HG02938 (cell line): ENCODE data around the gene SELE.

Experiments
- ATAC-seq: cut with Tn5 transposase; IDR thresholded peaks from one replicate; pipeline ENCODE4 v1.9.1; 2021; ENCODE audit warnings: mild to moderate bottlenecking, moderate library complexity; ENCODE audit not compliant: unreplicated experiment

The SELE gene

DNA sequence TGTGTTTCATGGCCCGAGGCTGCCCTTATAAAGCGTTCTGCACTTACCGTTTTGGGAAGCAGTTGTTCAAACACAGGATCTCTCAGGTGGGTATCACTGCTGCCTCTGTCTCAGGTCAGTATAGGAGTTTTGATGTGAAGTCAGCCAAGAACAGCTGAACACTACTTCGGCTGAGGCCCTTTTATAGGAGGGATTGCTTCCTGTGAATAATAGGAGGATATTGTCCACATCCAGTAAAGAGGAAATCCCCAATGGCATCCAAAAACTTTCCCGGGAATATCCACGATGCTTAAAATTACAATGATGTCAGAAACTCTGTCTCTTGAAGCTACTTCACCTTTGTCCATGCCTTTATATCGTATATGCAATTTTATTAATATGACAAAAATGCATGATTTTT lies at the start of gene SELE:
SELE (minus strand) TSS at position 156 of the 400 bp plus-strand sequence. CDS start 467 bp downstream, outside the sequence.
- ATAC-seq = no peak

- ATAC-seq = no peak
Measured at GRCh38 chr1:169782596-169782995, 48.7 kb upstream of the SELE start.

- no peak for ATAC-seq
Measured at GRCh38 chr1:169779970-169780369, 46.1 kb upstream of the SELE start.

- no peak for ATAC-seq
Measured at GRCh38 chr1:169779150-169779549, 45.3 kb upstream of the SELE start.

- ATAC-seq = no peak
Measured at GRCh38 chr1:169776440-169776839, 42.6 kb upstream of the SELE start.

DNA sequence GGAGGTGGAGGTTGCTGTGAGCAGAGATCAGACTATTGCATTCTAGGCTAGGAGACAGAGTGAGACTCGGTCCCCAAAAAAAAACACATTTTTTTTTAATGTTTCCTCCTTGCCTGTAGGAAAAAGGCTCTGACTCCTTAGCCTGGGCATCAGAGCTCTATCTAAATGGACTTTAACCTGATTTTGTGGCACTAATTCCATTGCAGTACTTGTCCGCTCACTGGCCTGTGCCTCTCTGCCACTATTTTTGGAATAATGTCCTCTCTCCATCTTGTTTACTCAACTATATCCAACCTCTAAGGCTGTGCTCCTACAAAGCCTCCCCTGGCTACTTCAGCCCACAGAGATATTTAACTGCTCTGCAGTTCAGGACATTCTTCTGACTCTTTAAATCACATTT lies 34.3 kb upstream of the SELE start:
- ATAC-seq = no peak

- ATAC-seq = no peak
Measured at GRCh38 chr1:169765580-169766331, 31.9 kb upstream of the SELE start.

GRCh38 chr1:169764919-169765318 lies 31.0 kb upstream of the SELE start:
- no peak for ATAC-seq

GRCh38 chr1:169762699-169763098 lies 28.8 kb upstream of the SELE start:
- ATAC-seq = no peak

- no peak for ATAC-seq
Measured at GRCh38 chr1:169759038-169759437, 25.2 kb upstream of the SELE start.

DNA sequence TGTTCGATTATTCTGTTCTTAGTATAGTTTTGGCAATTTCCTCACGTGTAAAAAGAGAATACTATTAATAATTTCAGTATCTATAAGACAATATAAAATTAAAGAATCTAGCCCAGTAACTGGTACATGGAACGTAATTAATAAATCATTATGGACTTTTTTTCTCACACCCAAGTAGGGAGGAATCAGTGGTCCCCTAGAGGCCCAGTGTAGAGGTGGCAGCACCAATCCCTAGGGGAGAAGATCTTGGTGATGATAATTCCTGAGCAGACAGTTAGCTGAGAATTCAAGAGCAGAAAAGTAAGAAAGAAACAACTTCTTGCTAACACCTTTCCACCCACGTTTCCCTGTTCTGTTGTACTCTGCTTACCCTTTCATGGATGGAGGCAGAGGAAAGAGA lies 19.7 kb upstream of the SELE start:
- ATAC-seq = no peak

- ATAC-seq = no peak
Measured at GRCh38 chr1:169750041-169750440, 16.2 kb upstream of the SELE start.

DNA sequence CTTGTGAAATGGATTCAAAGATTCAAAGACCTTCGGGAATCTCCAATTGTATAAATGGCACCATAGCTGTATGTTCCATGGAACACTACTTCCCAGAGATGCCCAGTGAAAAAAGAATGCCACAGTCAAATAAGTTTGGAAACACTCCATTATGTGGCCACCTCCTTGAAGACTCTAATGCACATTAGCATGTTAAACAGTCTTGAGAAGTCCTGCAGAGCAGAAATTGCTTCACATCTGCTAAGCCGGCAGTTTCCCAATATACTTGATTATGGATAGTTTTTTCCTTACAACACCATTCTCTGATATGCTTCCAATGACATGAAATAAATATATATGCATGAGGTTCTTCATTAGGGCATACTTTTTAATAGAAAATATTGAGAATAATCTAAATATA lies 12.7 kb upstream of the SELE start:
- ATAC-seq = no peak

DNA sequence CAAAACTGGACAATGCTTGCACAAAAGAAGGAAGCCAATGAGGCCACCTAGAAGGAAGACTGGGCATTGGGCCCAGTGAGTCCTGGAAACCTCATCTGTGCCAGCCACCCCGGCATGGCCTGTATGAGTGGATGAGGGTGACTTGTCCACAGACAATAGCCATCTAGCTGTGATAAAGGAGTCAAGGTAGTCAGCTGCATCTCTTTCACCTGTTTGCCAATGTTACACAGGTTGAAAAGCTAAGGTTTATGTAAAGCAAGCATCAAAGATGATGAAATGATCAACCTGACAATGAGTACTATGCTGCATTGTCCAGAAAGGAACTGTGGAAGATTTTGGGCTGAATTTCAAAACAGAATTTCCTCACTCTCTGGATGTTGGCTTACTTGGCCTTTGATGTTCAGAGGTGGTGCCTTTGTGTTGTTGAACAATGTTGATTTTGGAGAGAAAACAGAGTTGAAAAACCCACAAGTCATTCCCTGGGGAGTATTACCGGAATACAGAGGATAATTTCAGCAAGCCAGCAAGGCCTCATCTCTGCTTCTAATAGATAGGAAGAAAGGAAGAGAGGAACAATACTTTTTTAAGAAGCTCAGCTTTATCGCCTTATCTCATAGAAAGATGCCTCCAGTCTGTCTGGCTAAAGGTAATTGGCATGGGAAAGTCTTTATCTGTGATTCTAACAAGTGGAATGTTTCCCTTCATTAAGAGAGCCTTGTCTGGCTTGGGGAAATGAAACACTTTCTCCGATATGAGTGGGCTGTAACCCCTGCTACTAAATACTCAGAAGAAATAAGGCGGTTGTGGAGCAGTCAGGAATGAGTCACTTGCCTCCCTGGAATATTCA lies 11.4 kb upstream of the SELE start:
- no peak for ATAC-seq

DNA sequence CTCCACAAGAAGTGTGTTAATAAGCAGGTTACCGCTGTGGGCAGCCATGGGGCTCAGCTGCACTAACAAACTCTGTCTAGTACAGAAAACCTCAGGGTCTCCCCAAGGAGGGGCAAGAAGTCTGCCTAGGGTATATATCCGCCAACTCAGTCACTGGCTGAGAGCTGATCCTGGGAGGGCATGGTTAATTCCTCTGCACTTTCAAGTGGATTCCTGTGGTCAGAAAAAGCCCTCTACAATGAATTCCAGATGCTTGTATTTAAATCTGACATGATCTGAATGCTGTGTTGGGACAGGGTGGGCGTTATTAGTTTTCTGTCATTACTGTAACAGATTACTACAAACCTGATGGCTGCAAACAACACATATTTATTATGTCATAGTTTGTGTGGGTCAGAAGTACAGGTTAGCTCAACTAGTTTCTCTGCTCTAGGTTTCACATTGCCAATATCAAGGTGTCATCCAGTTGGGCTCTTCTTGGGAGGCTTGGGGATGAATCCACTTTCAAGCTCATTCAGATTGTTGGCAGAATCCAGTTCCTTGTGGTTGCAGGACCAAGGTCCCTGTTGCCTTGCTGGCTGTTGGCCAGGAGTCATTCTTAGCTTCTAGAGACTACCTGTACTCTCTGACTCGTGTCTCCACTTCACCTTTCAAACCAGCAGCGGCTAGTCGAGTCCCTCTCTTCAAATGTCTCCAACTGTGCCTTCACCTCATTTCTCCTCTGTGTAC lies 8.0 kb upstream of the SELE start:
- ATAC-seq = no peak

GRCh38 chr1:169739980-169740379 lies 6.1 kb upstream of the SELE start:
- ATAC-seq = no peak

- no peak for ATAC-seq
Measured at GRCh38 chr1:169731446-169731845, 2.4 kb downstream of the SELE start.

- no peak for ATAC-seq
Measured at GRCh38 chr1:169729991-169730390, 3.9 kb downstream of the SELE start.

DNA sequence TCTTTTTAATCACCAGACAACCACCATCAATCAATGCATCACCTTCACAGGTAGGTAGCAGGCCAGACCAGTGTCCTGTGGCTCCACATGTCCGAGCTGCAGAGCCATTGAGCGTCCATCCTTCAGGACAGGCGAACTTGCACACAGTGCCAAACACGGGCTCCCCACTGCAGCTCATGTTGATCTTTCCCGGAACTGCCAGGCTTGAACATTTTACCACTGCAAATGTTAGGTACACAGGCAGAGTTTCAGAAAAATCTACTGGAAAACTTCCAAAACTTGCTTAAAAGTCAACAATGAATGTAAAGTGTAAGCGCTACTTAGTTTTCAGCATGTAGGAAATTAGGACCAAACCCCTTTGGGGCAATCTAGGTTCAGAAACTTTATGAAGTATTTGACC lies 6.6 kb downstream of the SELE start:
- no peak for ATAC-seq

DNA sequence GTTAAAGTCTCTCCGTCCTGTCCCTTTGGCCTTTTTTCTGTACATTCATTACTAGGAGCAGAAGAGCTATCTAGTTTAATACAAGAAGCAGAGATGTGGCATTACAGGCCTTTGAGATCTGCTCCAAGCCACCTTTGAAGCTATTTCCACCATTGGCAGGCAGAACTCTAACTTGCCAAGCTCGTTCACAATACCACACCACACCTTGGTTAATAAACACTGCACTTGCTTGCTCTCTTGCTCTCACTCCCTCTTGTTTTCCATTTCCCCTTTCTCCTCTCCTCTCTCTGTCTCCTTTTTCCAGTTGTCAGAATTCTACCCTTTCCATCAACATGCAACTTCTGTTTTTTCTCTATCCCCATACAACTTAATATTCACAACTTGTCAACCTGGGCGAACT lies 7.0 kb downstream of the SELE start:
- no peak for ATAC-seq

DNA sequence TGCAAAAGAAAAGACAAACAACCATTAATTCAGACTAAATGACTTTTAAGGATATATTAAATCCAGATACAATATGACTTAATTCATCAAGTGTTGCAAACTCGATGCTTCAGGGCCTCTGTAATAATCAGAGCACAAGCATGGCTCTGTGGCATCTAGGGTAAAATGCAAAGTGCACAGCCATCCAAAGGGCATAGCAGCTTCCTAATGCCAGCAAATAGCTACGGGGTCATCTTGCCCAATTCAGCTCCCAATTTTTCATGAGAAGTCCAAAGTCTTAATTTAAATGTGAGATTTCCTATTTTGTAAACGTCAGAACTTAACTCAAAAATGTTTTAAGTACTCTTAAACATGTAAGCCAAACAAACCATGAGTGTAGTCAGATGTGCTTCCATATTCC lies 7.9 kb downstream of the SELE start:
- no peak for ATAC-seq

- ATAC-seq = no peak
Measured at GRCh38 chr1:169724168-169724567, 9.7 kb downstream of the SELE start.
